Measurements from ENCODE around the gene MED19.
"Not testable (repeated sequence)": the region's sequence is repeated elsewhere in the genome, so short reads cannot be mapped to it uniquely, and the experiment has no call there.

The MED19 gene

GRCh38 chr11:57711414-57712255 lies at the start of gene MED19:
Gene MED19 (minus strand): TSS chr11:57712215. CDS start chr11:57712179, 36 bp downstream.
- FAIRE-seq, result no peak

DNA sequence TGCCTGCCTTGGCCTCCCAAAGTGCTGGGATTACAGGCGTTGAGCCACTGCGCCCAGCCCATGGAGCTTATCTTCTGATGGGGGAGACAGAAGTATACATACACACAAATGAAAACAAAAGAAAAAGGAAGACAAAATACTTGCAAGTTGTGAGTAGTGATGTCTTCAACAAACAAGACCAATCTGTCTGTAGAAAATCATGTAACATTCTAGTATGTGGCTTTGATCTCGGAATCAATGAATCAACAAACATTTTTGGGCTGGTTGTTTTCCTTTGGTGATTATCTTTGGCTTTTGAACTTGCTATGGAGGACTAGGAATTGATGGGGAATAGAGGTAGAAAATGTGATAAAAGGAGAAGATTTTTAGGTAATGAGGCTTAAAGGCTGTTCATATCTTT lies 46.2 kb upstream of the MED19 start:
- FAIRE-seq, result no peak

DNA sequence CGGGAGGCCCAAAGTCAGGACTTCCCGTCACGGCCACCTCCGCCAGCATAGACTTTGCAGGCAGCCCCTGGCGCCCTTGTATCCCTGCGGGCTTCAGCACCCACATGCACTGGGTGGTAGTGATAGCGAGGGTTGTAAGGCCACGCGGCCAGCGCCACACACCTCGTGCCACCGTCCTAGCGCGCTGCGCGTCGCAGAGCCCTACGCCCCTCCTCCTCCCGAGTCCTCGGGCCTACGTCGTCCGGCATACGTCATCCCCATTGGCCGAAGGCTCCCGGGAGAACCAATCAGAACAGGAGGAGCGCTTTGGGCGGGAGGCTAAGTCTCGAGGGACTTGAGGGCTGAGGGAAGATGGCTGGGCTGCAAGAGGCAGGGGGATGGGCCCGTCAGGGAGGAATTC lies 40.9 kb upstream of the MED19 start:
- no peak for FAIRE-seq

DNA sequence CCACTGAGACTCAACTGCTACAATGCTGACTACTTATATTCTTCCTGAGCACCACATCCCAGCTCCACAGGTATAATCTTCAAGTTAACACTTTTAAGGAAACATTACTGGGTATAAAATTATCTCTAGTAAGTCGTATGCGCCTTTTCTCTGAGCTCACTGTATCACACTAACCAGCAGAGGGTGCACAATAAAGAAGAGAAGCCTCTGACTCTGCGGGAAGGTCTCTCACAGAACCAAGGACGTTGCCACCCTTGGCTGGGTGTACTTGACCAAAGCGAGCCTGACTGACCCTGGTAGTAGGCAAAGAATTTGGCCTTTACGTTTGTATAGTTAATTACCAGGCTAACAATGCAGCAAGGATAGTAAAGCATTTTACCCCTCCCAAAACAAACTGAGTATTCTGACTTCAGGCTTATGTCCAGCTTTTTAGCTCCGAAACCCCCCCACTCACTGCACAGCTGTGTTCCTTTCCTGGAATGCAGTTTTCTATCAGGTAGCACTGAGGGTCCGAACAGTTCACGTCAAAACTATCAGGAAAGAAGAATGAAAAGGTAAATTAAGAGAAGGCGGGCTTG lies 39.8 kb upstream of the MED19 start, which contains the start of gene BTBD18:
BTBD18 (minus strand) TSS at position 144 of the 578 bp plus-strand sequence. CDS start 631 bp downstream, outside the sequence.
- no peak for FAIRE-seq

DNA sequence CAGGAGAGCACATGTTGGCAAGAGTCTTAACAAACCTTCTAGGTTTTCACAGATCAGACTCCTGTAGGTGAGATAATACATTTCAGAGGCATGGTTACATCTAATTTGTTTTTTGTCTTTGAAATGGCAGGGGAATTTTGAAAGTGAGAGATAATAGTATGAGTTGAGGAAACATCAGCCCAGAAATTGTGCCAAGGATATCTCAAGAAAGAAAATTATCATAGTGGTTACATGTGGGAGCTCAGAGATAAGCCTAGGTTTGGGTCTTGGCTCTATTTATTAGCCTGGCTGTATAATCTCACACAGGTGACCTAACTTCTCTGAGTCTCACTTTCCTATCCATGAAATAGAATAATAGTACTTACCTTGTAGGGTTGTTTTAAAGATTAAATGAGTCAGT lies 39.2 kb upstream of the MED19 start:
- FAIRE-seq, result no peak

- no peak for FAIRE-seq
Observed at GRCh38 chr11:57746920-57747319, 34.9 kb upstream of the MED19 start.

GRCh38 chr11:57745206-57745605 lies 33.2 kb upstream of the MED19 start:
- no peak for FAIRE-seq

- no peak for FAIRE-seq
Observed at GRCh38 chr11:57744357-57744756, 32.3 kb upstream of the MED19 start.

GRCh38 chr11:57742087-57742452 lies 30.1 kb upstream of the MED19 start:
- no peak for FAIRE-seq

DNA sequence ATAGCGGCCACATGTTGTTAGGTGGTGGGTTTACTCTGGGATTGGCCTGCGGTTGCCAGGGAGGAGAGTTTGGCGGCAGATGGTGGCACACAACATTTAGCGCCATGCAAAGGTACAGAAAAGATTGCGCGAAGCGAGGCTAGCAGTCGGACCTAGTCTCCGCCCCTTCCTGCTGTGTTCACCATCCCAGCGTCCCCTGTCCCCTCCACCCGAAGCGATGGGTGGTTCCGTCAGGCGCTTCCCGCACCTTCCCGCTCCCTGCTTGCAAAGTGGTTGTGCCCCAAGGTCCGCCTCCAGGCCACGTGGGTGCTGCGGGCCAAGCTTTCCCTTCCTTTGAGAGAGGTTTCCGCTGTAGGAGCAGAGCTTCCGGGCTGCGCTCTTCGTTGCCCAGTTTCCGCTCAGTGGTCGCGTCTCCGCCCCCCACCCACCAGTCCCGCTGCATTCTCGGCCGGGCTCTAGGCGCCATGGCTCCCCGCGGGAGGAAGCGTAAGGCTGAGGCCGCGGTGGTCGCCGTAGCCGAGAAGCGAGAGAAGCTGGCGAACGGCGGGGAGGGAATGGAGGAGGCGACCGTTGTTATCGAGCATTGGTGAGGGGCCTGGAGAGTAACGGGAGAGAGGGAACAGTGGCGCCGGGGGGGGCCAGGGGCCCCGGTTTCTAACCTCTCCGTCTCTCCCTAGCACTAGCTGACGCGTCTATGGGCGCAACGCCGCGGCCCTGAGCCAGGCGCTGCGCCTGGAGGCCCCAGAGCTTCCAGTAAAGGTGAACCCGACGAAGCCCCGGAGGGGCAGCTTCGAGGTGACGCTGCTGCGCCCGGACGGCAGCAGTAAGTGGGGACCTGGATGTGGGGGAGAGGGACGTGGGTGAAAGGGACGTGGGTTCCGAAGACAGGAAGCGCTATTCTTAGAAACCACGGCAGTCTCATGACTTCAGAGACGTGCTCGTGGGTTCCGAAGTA lies 29.4 kb upstream of the MED19 start, which contains the start of gene SELENOH:
SELENOH (plus strand) TSS at position 360 of the 955 bp plus-strand sequence; CDS start at position 465, 105 bp downstream.
- no peak for FAIRE-seq

DNA sequence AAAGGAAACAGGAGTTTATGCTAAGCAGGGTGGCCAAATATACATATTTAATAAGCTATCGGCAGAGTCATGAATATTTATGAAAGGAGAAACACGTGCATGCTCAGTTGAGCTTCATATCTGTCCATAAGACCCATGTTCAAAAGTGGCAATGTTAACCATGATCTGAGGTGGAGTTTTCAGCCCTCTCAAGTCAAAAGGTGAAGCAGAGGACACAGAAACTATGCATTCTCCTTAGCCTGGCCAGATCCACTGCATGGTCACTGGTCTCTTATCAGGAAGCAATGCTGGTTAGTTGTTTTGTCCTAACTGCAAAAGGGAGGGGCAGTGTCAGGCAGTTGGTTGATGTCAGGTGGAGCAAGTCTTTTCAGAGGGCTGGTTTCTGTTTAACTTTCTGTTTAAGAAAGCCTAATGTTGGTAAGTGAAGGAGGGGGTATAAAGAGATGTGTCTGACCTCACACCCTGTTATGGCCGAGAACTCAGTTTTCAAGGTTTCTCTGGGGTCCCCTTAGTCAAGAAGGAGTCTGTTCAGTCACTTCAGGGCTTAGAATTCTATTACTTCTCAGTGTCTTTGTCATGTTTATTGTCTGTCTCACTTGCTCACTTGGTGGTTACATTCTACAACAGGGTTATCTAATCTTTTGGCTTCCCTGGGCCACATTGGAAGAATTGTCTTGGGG lies 23.7 kb upstream of the MED19 start:
- FAIRE-seq, result no peak

GRCh38 chr11:57732661-57733060 lies 20.6 kb upstream of the MED19 start:
- FAIRE-seq, result no peak

- no peak for FAIRE-seq
Observed at GRCh38 chr11:57729479-57729878, 17.5 kb upstream of the MED19 start.

DNA sequence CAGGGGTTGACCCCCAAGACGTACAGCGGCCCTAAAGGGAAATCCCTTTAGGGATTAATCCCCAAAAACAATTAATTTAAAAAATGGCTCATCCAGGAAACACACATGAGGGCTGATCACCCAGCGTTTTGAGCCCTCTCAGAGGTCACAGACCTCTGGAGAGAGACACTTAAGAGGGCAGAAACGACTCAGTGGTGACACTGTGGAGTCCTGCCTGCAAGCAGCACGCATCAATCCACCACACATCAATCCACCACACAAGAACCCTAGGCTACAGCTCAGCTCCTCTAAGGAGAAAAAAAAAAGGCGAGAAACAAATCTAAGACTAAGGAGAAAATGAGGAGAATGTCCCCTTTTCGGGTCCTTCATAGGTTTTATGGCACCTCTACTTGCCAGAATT lies 16.8 kb upstream of the MED19 start:
- no peak for FAIRE-seq

DNA sequence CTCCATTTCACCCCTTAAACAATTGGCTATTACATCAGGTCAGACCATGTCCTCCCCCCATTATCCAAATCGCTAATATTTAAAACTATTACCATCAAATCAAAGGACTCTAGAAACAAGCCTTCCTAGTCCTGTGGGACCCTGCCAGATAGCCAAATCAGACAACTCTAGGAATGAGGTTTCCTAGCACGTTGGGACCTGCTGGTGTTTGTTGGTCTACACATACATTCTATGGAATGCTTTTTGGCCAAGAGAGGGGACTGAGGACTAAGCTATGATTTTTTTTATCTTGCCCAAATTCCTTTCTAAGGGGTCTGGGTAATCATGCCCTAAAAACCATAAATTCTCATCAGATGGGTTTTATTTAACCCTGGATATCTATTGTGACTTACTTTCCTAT lies 15.2 kb upstream of the MED19 start:
- FAIRE-seq, result no peak

GRCh38 chr11:57716726-57717125 lies 4.7 kb upstream of the MED19 start:
- FAIRE-seq, result not testable (repeated sequence)

DNA sequence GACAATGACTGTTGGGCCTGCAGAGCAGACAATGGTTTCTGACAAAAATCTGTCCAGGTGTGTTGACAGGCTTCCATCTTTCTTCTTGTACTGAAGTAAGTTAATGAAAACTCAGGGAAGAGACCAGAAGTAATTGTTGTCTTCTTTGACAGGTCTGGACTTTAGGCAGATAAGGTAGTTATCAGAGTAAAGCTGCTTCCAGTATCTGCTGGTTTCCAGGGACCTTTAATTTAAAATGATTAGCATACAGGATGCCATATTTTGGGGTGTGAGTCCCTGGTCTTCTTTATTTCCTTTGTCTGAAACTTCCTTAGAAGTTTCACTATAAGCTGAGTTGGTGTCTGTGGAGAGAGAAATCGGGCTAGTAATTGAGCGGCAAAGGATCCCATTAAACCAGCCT lies 1.8 kb upstream of the MED19 start:
- no peak for FAIRE-seq

DNA sequence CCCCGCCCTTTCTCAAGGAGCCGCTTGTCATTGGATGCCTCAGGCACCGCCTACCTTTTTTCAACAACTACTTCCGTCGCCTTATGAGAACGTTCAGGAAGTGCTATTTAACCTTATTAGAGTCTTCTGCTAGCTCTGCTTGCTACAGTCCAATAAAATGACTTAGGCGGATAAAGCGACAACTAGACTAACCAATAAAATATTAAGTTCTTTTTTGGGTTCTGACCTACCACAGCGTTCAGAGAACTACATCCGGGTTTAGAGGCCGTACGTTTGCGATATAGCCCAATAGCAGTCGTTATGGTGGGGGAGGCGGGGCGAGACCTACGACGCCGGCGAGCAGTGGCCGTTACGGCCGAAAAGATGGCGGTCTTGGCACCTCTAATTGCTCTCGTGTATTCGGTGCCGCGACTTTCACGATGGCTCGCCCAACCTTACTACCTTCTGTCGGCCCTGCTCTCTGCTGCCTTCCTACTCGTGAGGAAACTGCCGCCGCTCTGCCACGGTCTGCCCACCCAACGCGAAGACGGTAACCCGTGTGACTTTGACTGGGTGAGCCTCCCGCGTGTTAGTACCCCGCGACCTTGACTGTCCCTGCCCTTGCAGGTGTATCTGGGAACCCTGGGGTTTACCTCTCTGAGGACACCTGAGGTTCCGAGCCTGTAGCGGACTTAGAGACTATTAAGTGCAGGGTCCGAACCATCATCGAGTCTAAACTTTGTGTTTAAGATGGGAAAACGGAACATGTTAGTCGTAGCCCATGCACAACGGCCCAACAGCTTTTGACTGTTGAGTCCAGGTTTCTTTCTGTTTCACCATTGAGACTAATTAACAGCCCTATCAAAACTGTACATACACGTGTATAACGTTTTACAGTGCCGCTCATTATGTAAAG lies 488 bp upstream of the MED19 start, which contains the start of gene TMX2:
TMX2 (plus strand) TSS at position 338 of the 895 bp plus-strand sequence; CDS start at position 364, 26 bp downstream.
- peak; percentile 98 for FAIRE-seq

DNA sequence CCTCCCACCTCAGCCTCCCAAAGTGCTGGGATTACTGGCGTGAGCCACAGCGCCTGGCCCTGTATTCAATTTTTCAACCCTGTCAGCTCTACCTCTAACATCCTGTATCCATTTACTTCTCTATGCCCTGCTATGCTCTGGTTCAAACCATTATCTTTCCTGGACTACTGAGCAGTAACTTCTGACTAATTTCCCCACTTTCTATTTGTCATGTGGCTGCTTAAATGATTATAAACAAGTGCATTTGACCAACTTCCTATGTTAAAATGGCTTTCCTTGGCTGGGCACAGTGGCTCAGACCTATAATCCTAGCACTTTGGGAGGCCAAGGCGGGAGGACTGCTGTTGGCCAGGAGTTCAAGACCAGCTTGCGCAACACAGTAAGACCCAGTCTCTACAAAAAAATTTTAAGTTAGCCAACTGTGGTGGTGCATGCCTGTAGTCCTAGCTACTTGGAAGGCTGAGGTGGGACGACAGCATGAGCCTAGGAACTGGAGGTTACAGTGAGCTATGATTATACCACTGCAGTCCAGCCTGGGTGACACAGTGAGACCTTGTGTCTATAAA lies 2.1 kb downstream of the MED19 start:
- no peak for FAIRE-seq

GRCh38 chr11:57705432-57705831 lies 6.6 kb downstream of the MED19 start:
- FAIRE-seq, result not testable (repeated sequence)

DNA sequence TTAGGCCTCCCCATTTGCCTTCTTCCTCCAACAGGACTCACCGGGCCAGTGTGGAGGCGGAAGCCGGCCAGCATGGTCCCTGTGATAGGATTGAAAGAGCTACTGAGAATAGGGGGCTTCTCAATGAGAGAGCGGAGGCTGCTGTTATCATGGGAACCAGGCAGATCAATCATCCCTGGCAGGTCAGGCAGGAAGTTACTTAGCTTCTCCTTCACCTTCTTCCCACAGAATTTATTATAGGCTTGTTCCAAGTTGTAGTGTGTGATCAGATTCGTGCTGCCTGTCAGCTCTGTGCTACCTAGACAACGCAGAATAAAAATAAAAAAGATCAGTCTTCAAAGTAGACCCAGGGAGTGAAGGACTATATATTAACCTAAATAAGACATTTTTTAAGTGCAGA lies 7.1 kb downstream of the MED19 start:
- FAIRE-seq, result no peak

Measured in colon (tissue), 2 donors.